NB4 (cell line): ENCODE data around the gene ESYT2.

Experiments
- TF ChIP-seq, protein P1 (sequence below): IDR thresholded peaks from one replicate; pipeline ENCODE4 v1.5.1; 2012; ENCODE audit warnings: low read depth, low read length
- TF ChIP-seq, protein P2 (sequence below): IDR thresholded peaks from 2 replicates; pipeline ENCODE4 v1.6.1; 2011; ENCODE audit warnings: low read depth, low read length

GRCh38 chr7:158707610-158708009, 121.7 kb downstream of the ESYT2 start:
- TF ChIP-seq, protein P1, sequence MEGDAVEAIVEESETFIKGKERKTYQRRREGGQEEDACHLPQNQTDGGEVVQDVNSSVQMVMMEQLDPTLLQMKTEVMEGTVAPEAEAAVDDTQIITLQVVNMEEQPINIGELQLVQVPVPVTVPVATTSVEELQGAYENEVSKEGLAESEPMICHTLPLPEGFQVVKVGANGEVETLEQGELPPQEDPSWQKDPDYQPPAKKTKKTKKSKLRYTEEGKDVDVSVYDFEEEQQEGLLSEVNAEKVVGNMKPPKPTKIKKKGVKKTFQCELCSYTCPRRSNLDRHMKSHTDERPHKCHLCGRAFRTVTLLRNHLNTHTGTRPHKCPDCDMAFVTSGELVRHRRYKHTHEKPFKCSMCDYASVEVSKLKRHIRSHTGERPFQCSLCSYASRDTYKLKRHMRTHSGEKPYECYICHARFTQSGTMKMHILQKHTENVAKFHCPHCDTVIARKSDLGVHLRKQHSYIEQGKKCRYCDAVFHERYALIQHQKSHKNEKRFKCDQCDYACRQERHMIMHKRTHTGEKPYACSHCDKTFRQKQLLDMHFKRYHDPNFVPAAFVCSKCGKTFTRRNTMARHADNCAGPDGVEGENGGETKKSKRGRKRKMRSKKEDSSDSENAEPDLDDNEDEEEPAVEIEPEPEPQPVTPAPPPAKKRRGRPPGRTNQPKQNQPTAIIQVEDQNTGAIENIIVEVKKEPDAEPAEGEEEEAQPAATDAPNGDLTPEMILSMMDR = no peak
- TF ChIP-seq, protein P2, sequence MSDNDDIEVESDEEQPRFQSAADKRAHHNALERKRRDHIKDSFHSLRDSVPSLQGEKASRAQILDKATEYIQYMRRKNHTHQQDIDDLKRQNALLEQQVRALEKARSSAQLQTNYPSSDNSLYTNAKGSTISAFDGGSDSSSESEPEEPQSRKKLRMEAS = no peak
